PC-9 (cell line): ENCODE measurements around the gene PC.

Experiments used
- CTCF ChIP-seq: fragments of 200-600 bp; sonication (generic); conservative IDR thresholded peaks from 2 replicates; pipeline ENCODE4 v1.6.1; 2017; ENCODE audit warnings: mixed run types, antibody characterized with exemption, mild to moderate bottlenecking, moderate library complexity
- EZH2 ChIP-seq: fragments of 200-600 bp; sonication (generic); IDR thresholded peaks from 2 replicates; pipeline ENCODE4 v1.8.0; 2017; ENCODE audit warnings: antibody characterized with exemption, low read depth

GRCh38 chr11:66910669-66911068, 47.5 kb downstream of the PC start:
- TF ChIP-seq EZH2 (no peak), CTCF (no peak)
